ENCODE data around the gene PARD3B. TPM values are rescaled to one million over a fixed set of nuclear protein-coding genes. Genes with fewer than 3 reads are reported as not detected.

PARD3B gene
- total and polyA plus RNA-seq, 10 of the 15 experiments (the other 5 are each of a cell fraction or from before 2014, with no cell fraction given): 0.01 to 0.54 (median 0.07) TPM; not detected in 7

- no TSS peak for BruUV-seq (replicated peaks)
- H3K4me1 ChIP-seq (ENCODE audit: control insufficient read depth, insufficient read depth, low read length): no peaks in the 10 kb centered on the region
- WGBS (ENCODE audit: insufficient coverage, insufficient replicate concordance, low lambda C conversion rate, missing lambda C conversion rate): 0% methylated on average over 2 of the region's 2 CpGs
- FAIRE-seq: no peak
- in situ Hi-C loops (cut with MboI): no loop called here
- H3K79me2 ChIP-seq (ENCODE audit: control insufficient read depth, insufficient read depth, low read length): no peaks in the 10 kb centered on the region
- intact Hi-C loops (cut with micrococcal nuclease; ENCODE audit: unreplicated experiment): no loop called here
- no peak overlapping the region for H3K27ac ChIP-seq (ENCODE audit: control insufficient read depth, insufficient read depth)
- no peaks in the 10 kb centered on the region for H3K9me3 ChIP-seq (replicated peaks; ENCODE audit: control insufficient read depth, insufficient read depth, low read length)
- H3K4me2 ChIP-seq (ENCODE audit: control insufficient read depth, insufficient read depth): no peak overlapping the region
- no peak overlapping the region for H3K4me3 ChIP-seq
- RAD21 ChIA-PET (ENCODE audit: unreplicated experiment): no interaction called here
- POLR2A ChIA-PET: no interaction called here
- DNase-seq (ENCODE audit: low read depth, low spot score): no peak
- no peak overlapping the region for H3K9ac ChIP-seq (ENCODE audit: control insufficient read depth, insufficient read depth, low read length)
- CTCF ChIA-PET: no interaction called here
- H3K27me3 ChIP-seq (replicated peaks in 1 of 2; ENCODE audit: control insufficient read depth in 2 of 2, insufficient read depth in 2 of 2, low read length in 1 of 2): no peaks in the 10 kb centered on the region
- H2AFZ ChIP-seq (ENCODE audit: control insufficient read depth, low read depth, low read length): no peak overlapping the region
- no peaks in the 10 kb centered on the region for H3K36me3 ChIP-seq (ENCODE audit: control insufficient read depth in 2 of 2, insufficient read depth in 2 of 2, low read length in 1 of 2)
- SMC1A ChIA-PET (ENCODE audit: uncharacterized antibody, unreplicated experiment): no interaction called here
- ATAC-seq: no peak
- no peaks in the 10 kb centered on the region for H4K20me1 ChIP-seq (ENCODE audit: control insufficient read depth, insufficient read depth)
- no peak for TF ChIP-seq CHD1 (IDR thresholded peaks at IDR 0.05; ENCODE audit: low read depth, low read length)
- TF ChIP-seq HDGF (IDR thresholded peaks at IDR 0.05): no peak
- no peak for TF ChIP-seq IKZF1 (conservative IDR thresholded peaks at IDR 0.05)
- TF ChIP-seq ZBTB11 (CRISPR knock-in tag; IDR thresholded peaks at IDR 0.05): no peak
- TF ChIP-seq IKZF2 (IDR thresholded peaks at IDR 0.05): no peak
- no peak for TF ChIP-seq ZBTB33 (IDR thresholded peaks at IDR 0.05)
- TF ChIP-seq ZNF384 (IDR thresholded peaks at IDR 0.05; ENCODE audit: borderline replicate concordance, low read depth, low read length): no peak
- TF ChIP-seq ZZZ3 (IDR thresholded peaks at IDR 0.05; ENCODE audit: control insufficient read depth, insufficient read length, low read depth): no peak
- no peak for TF ChIP-seq RAD51 (IDR thresholded peaks at IDR 0.05)
- no peak for TF ChIP-seq CEBPZ (IDR thresholded peaks at IDR 0.05; ENCODE audit: low read depth, low read length)
- no peak for TF ChIP-seq BCLAF1 (IDR thresholded peaks at IDR 0.05)
- TF ChIP-seq NFYA (IDR thresholded peaks at IDR 0.05; ENCODE audit: borderline replicate concordance, low read depth, low read length): no peak
Measured at GRCh38 chr2:204748286-204748685, 203.0 kb downstream of the PARD3B start.
